Lung microvascular endothelial cell (primary cell): ENCODE results near the gene TNFRSF8. TPM values are rescaled to one million over a fixed set of nuclear protein-coding genes. Genes with fewer than 3 reads are reported as not detected.

Experiments used
- DNase-seq, 2 donors: peaks; one replicate each; pipeline versions ENCODE4 v3.0.0 to v3.0.0-alpha.2; 2010; ENCODE audit warnings: low read depth in 2 of 2
- total RNA-seq: library from RNA; depleted of rRNA; stranded (reverse); fragments of >200 nt; gene quantifications from 2 replicates; pipeline ENCODE4 v1.2.1, GENCODE V29; 2014

TNFRSF8 gene
- total RNA-seq, 1 donor from 2014 or later: not detected

DNA sequence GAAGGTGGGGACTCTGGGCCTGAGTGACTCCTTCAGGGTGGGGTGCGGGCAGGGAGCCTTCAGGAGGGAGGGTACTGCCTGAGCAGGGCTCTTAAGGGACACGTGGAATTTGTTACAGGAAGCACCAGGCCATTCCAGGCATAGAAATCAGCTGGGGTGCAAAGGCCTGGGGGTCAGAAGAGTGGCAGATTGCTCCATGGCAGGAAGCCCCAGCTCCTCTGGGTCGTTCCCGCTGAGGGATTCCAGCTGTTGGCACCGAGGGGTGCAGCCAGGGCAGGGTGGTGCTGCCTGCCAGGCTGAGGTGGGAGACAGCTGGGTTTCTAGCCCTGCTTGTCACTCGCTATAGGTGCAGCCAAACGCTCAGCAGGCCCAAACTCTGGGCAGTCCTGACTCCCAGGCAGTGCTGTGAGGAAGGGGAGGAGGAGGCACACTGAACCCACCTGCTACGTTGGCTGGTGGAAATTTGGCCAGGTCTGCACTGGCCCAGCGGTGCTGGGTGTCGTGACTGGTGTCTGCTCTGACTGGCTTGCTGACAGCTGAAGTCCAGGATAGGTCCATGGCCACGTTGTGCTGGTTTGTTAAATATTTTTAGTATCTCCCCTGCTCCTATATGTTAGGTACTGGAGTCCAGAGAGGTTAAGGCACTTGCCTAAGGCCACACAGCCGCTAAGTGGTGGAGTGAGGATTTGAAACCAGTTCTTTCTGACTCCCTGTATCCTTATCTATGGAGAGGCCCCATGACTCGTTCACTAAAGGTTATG, 123.0 kb downstream of the TNFRSF8 start:
- DNase-seq: no peak

DNA sequence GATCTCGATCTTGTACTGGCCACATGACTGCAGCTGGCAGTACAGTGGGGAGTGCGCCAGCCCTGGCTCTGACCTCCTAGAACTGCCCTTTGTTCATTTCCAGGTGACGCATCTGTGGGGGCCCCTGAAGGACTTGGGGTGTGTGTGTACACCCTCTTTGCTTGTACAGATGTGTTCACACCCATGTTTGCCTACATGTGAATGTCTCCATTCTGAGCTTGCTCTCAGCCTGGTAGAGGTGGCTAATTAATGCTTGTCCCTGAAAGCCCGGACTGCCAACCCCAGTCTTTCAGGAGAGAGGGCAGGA, 123.5 kb downstream of the TNFRSF8 start:
- DNase-seq: no peak

DNA sequence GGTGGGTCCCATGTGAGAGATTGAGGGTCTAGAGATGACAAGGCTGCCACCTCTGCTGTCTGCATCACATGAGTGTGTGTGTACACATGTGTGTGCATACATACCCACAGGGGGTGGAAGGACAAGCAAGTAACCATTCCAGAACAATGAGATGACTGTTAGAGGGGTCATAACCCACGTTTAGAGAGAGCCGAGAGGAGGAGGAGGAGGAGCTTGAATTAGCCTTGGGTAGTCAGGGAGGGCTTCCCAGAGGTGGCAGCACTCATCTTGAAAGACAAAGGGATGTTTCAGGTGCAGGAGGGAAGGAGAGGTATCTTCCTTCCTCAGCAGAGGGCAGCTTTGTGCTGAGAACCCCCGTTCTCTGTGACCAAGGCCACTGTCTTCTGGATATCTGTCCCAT, 125.0 kb downstream of the TNFRSF8 start:
- no peak for DNase-seq

DNA sequence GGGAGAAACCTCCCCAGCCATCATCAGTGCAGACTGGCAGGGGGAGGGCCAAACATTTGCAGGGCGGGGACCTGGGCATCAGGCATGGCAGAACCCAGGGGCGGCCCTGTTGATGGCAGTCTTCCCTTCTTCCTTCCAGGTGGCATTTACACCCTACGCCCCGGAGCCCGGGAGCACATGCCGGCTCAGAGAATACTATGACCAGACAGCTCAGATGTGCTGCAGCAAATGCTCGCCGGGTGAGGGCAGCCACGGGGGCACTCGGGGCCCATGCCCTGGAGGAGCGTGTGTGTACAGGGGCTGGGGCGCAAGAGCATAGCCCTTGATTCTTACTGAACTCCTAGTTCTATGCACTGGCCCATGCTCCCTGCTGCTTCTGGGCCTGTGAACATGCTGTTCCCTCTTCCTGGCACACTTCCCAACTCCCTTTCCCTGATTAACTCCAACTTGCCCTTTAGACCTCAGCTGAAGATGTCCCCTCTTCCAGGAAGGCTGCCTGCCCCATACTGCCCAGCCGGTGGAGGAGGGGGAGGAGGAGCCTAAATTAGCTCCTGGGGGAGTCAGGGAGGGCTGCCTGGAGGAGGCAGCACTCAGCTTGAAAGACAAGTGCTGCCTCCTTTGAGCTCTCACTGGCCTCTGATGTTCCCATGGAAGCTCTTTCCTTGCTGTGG, 125.7 kb downstream of the TNFRSF8 start:
- no peak for DNase-seq

DNA sequence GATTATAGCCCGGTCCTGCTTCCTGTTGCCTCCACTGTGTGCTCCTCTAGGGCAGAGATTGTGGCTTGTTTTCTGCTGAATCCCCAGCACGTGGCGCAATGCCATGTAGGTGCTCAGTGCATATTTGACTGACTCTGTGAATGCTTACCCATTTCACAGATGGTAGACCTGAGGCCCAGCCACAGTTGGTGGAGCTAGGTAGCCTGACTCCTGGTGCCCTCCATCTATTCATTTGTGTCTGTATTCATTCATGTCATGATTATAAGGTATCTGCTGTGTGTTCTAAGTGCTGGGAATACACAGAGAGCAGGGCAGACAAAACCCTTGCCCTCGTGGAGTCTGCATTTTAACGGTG, 126.2 kb downstream of the TNFRSF8 start:
- DNase-seq: no peak

DNA sequence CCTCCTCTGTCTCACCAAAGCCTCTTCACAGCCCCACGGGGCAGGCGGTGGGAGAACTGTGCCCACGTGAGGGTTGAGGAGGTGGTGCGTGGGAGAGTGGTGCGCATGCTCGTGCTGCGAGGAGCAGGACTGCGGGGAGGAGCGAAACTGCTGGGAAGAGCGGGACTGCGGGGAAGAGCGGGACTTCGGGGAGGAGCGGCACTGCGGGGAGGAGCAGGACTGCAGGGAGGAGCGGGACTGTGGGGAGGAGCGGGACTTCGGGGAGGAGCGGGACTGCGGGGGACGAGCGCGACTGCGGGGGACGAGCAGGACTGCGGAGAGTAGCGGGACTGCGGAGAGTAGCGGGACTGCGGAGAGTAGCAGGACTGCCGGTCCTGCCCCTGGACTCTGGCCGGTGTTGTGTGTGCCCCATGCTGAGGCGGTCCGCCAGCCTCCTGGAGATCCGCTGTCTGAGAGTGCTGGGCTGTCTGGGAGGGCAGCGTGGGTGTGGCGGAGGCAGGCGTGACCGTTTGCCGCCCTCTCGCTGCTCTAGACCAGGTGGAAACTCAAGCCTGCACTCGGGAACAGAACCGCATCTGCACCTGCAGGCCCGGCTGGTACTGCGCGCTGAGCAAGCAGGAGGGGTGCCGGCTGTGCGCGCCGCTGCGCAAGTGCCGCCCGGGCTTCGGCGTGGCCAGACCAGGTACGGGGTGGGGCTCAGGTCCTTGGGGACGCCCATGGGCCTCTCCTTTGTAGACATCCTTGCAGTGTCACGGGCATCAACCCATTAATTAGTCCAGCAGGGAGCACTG, 128.3 kb downstream of the TNFRSF8 start:
- DNase-seq: no peak

Other genes with a start within 250 kb of the TNFRSF8 start
- 0.60 TPM in 1 of 2 replicates, not detected in the other for gene NPPA, start 215.5 kb upstream of the TNFRSF8 start, total RNA-seq
- gene NPPB, start 204.4 kb upstream of the TNFRSF8 start, total RNA-seq: not detected in 2 replicates
- 36.2 and 57.3 TPM in 2 replicates for gene KIAA2013, start 136.9 kb upstream of the TNFRSF8 start, total RNA-seq
- gene PLOD1, start 128.6 kb upstream of the TNFRSF8 start, total RNA-seq: 135 and 141 TPM in 2 replicates
- gene MFN2, start 82.9 kb upstream of the TNFRSF8 start, total RNA-seq: 41.0 and 56.5 TPM in 2 replicates
- 20.9 and 27.8 TPM in 2 replicates for gene MIIP, start 43.8 kb upstream of the TNFRSF8 start, total RNA-seq
- 3.8 and 8.7 TPM in 2 replicates for gene TNFRSF1B, start 103.7 kb downstream of the TNFRSF8 start, total RNA-seq
- gene VPS13D, start 166.7 kb downstream of the TNFRSF8 start, total RNA-seq: 20.9 and 28.8 TPM in 2 replicates